K562 (cell line): ENCODE results near the gene NEUROD4. TPM values are rescaled to one million over a fixed set of nuclear protein-coding genes. Genes with fewer than 3 reads are reported as not detected.
A peak's percentile ranks its signal among the peaks of the same experiment; 100 is the strongest.

Experiments used
- ATAC-seq: fragments of 200-7000 bp; cut with Tn5 transposase; 3 replicates; pipeline ENCODE4 v1.9.1; 2020; ENCODE audit warnings: moderate library complexity
- BruUV-seq: library from RNA; stranded (reverse); fragments of 400-500 nt; replicated peaks from 2 replicates; lab custom pipeline; 2021; lab: Mats Ljungman, UMichigan
- CTCF ChIA-PET: fragments of 300-600 bp; formaldehyde crosslinking; extraction: SDS; loops from one replicate; lab custom pipeline; 2021; ENCODE audit warnings: low intra/inter-chr PET ratio; lab: Yijun Ruan, JAX
- POLR2A ChIA-PET: fragments of 300-600, 350-650 bp; sonication (Branson Sonifier 250); formaldehyde crosslinking; extraction: SDS; loops from one replicate; lab custom pipeline; 2021; ENCODE audit warnings: antibody characterized with exemption, inconsistent platforms; lab: Yijun Ruan, JAX
- DNase-seq, 4 experiments: peaks; one replicate each; pipeline versions ENCODE4 v3.0.0 to v3.0.0-alpha.2; 2011 to 2018; ENCODE audit warnings: low spot score in 3 of 4, mixed read lengths in 3 of 4; ENCODE audit errors: extremely low read depth in 1 of 4
- FAIRE-seq: peaks from 2 replicates; lab custom pipeline; 2011; peaks lifted over from hg19 to GRCh38; lab: Jason Lieb, UNC
- H2AFZ ChIP-seq: 2 replicates; pipeline ENCODE4 v1.6.0; 2011; ENCODE audit warnings: low read depth, low read length, control low read depth, inconsistent platforms
- H3K27ac ChIP-seq: fragments of 200-600 bp; 3 replicates; pipeline ENCODE4 v1.8.0; 2011; ENCODE audit warnings: low read depth, mild to moderate bottlenecking, control low read depth, inconsistent platforms, low read length, moderate library complexity, mixed read lengths; ENCODE audit errors: extremely low read depth
- H3K27me3 ChIP-seq, 2 experiments: fragments of 300-600 bp in 1 of 2; 2 replicates in 1 of 2; 3 replicates in 1 of 2; pipeline versions ENCODE4 v1.6.0 to v1.8.0; 2011; ENCODE audit warnings: inconsistent platforms in 2 of 2, low read length in 2 of 2, mild to moderate bottlenecking in 1 of 2, mixed read lengths in 1 of 2, moderate library complexity in 1 of 2; ENCODE audit not compliant: control insufficient read depth in 2 of 2, insufficient read depth in 2 of 2
- H3K36me3 ChIP-seq: fragments of 300-600 bp; 3 replicates; pipeline ENCODE4 v1.8.0; 2011; ENCODE audit warnings: mild to moderate bottlenecking, low read length, inconsistent platforms; ENCODE audit not compliant: control insufficient read depth, insufficient read depth
- H3K4me1 ChIP-seq, 2 experiments: fragments of 200-600 bp in 1 of 2; replicated peaks in 1 of 2; 2 replicates in 1 of 2; 3 replicates in 1 of 2; pipeline versions ENCODE4 v1.5.1 to v1.8.0; 2011; ENCODE audit warnings: inconsistent platforms in 2 of 2, low read length in 2 of 2, mild to moderate bottlenecking in 1 of 2, mixed read lengths in 1 of 2, moderate library complexity in 1 of 2; ENCODE audit not compliant: control insufficient read depth in 2 of 2, insufficient read depth in 2 of 2
- H3K4me2 ChIP-seq: 2 replicates; pipeline ENCODE4 v1.6.1; 2011; ENCODE audit warnings: low read length, control low read depth, inconsistent platforms, mixed read lengths; ENCODE audit not compliant: insufficient read depth
- H3K4me3 ChIP-seq: fragments of 200-600 bp; sonication (generic), shearing (Covaris generic); 2 replicates; pipeline ENCODE4 v1.5.1; 2016; ENCODE audit warnings: control low read depth, inconsistent platforms
- H3K79me2 ChIP-seq: fragments of 200-600 bp; 3 replicates; pipeline ENCODE4 v1.8.0; 2011; ENCODE audit warnings: low read length, inconsistent platforms; ENCODE audit not compliant: control insufficient read depth, insufficient read depth
- H3K9ac ChIP-seq, 2 experiments: 2 replicates each; pipeline versions ENCODE4 v1.6.0 to v1.6.1; 2011; ENCODE audit warnings: low read depth in 2 of 2, low read length in 2 of 2, control low read depth in 1 of 2, inconsistent platforms in 1 of 2, mild to moderate bottlenecking in 1 of 2, mixed read lengths in 1 of 2; ENCODE audit not compliant: insufficient read depth in 1 of 2
- H3K9me1 ChIP-seq: one replicate; pipeline ENCODE4 v1.6.0; 2011; ENCODE audit warnings: inconsistent platforms, mild to moderate bottlenecking, low read length, moderate library complexity; ENCODE audit not compliant: control insufficient read depth, insufficient read depth
- H3K9me3 ChIP-seq: replicated peaks from 2 replicates; pipeline ENCODE4 v1.5.1; 2011; ENCODE audit warnings: low read depth, low read length, inconsistent platforms; ENCODE audit not compliant: control insufficient read depth, insufficient read depth
- H4K20me1 ChIP-seq: replicated peaks from 2 replicates; pipeline ENCODE4 v1.6.1; 2011; ENCODE audit warnings: low read length, inconsistent platforms, mixed read lengths; ENCODE audit not compliant: control insufficient read depth, insufficient read depth
- BRD4 ChIP-seq: fragments of 200-600 bp; sonication (generic); IDR thresholded peaks from 2 replicates; pipeline ENCODE4 v1.6.1; 2017; ENCODE audit warnings: inconsistent platforms
- CBX1 ChIP-seq: sonication (generic); IDR thresholded peaks from 2 replicates; pipeline ENCODE4 v1.6.1; 2016; ENCODE audit warnings: antibody characterized with exemption, low read depth, mild to moderate bottlenecking
- ERF ChIP-seq: fragments of 450-650 bp; formaldehyde crosslinking; IDR thresholded peaks from 2 replicates; pipeline ENCODE4 v1.4.0; 2020; ENCODE audit warnings: mild to moderate bottlenecking, mixed read lengths
- FOS ChIP-seq: IDR thresholded peaks from 3 replicates; pipeline ENCODE4 v1.6.1; 2011; ENCODE audit not compliant: insufficient read length; ENCODE audit errors: extremely low read depth
- FOXJ3 ChIP-seq: sonication (generic); formaldehyde crosslinking; IDR thresholded peaks from 2 replicates; pipeline ENCODE4 v1.4.0; 2020; ENCODE audit warnings: mild to moderate bottlenecking, missing genetic modification reagents
- GATAD2A ChIP-seq: fragments of 450-650 bp; IDR thresholded peaks from 2 replicates; pipeline ENCODE4 v1.6.1; 2017
- IFI16 ChIP-seq: fragments of 250-450 bp; sonication (Bioruptor Pico); IDR thresholded peaks from 2 replicates; pipeline ENCODE4 v2.1.2; 2022; ENCODE audit warnings: mild to moderate bottlenecking, inconsistent platforms
- MCM3 ChIP-seq: fragments of 450-650 bp; IDR thresholded peaks from 2 replicates; pipeline ENCODE4 v1.6.1; 2016
- MYNN ChIP-seq, 2 experiments: sonication (generic); formaldehyde crosslinking in 1 of 2; IDR thresholded peaks; 2 replicates each; pipeline versions ENCODE4 v1.5.0 to v1.6.1; 2016 to 2020; ENCODE audit warnings: antibody characterized with exemption in 1 of 2, missing genetic modification reagents in 1 of 2
- NFIC ChIP-seq: fragments of 450-650 bp; IDR thresholded peaks from 2 replicates; pipeline ENCODE4 v1.6.1; 2017; ENCODE audit warnings: mild to moderate bottlenecking, inconsistent platforms
- PYGO2 ChIP-seq: fragments of 450-650 bp; IDR thresholded peaks from 2 replicates; pipeline ENCODE4 v1.6.1; 2016; ENCODE audit warnings: mild to moderate bottlenecking, missing genetic modification characterization, moderate library complexity, missing compliant biosample characterization
- SMARCE1 ChIP-seq: fragments of 450-650 bp; IDR thresholded peaks from 2 replicates; pipeline ENCODE4 v1.7.1; 2016; ENCODE audit warnings: mild to moderate bottlenecking
- SMC3 ChIP-seq: conservative IDR thresholded peaks from 2 replicates; pipeline ENCODE4 v1.6.1; 2011; ENCODE audit warnings: low read depth, low read length, improper control_type of control experiment; ENCODE audit not compliant: insufficient read depth
- SRF ChIP-seq, 2 experiments: fragments of 250-450, 450-650 bp in 1 of 2; sonication (Bioruptor Pico) in 1 of 2; sonication (generic) in 1 of 2; formaldehyde crosslinking; IDR thresholded peaks; 2 replicates each; pipeline versions ENCODE4 v1.5.0 to v1.5.1; 2020 to 2022; ENCODE audit warnings: mild to moderate bottlenecking in 1 of 2, missing genetic modification reagents in 1 of 2
- TSHZ1 ChIP-seq: fragments of 250-450 bp; sonication (Bioruptor Pico); IDR thresholded peaks from 2 replicates; pipeline ENCODE4 v1.4.0; 2020; ENCODE audit warnings: mild to moderate bottlenecking, moderate library complexity
- ZBTB2 ChIP-seq: fragments of 450-650 bp; IDR thresholded peaks from 2 replicates; pipeline ENCODE4 v1.6.1; 2016; ENCODE audit warnings: antibody characterized with exemption
- ZKSCAN8 ChIP-seq: fragments of 200-800 bp; sonication (Bioruptor generic); IDR thresholded peaks from 2 replicates; pipeline ENCODE4 v1.6.1; 2016; ENCODE audit warnings: missing genetic modification characterization, missing compliant biosample characterization
- WGBS: fragments of 100-300 bp; shearing (Covaris generic); methylation state at CpG from one replicate; pipeline ENCODE4 v1.1.6; 2016; ENCODE audit warnings: low coverage, mixed read lengths; ENCODE audit not compliant: insufficient coverage; ENCODE audit errors: missing lambda C conversion rate; 5-methylcytosine and 5-hydroxymethylcytosine counted together
- in situ Hi-C: fragments of 300-500 bp; cut with MboI; formaldehyde crosslinking; loops from 4 replicates; pipeline ENCODE4 v1.15.0; 2018; ENCODE audit warnings: inconsistent platforms, mixed read lengths
- intact Hi-C: fragments of 100-400 bp; cut with micrococcal nuclease; formaldehyde crosslinking; loops from 2 replicates; pipeline ENCODE4 v1.14.2; 2022
- polyA plus RNA-seq, 8 experiments: library from polyadenylated mRNA; depleted of rRNA in 4 of 8; stranded (reverse) in 5 of 8; unstranded in 3 of 8; fragments of >200 nt; fragmentation: Nextera tagmentation in 2 of 8; fragmentation: Illumina TruSeq in 1 of 8; extraction: Ambion mirVana in 2 of 8; extraction: Trizol in 1 of 8; gene quantifications; 2 replicates each; pipeline versions ENCODE4 v1.2.1 to v1.2.3, GENCODE V29; 2011 to 2014; ENCODE audit warnings: inconsistent platforms in 1 of 8, missing spikeins in 1 of 8
- total RNA-seq, 7 experiments: library from RNA; depleted of rRNA in 6 of 7; stranded (reverse); fragments of >200 nt in 6 of 7; fragmentation: Illumina TruSeq in 2 of 7; extraction: Trizol in 2 of 7; gene quantifications; 2 replicates each; pipeline versions ENCODE4 v1.2.1 to v1.2.3, GENCODE V29; 2011 to 2021; ENCODE audit warnings: low replicate concordance in 1 of 7
- TF ChIP-seq, protein P1 (sequence below): fragments of 200-800 bp; sonication (Bioruptor generic); IDR thresholded peaks from 2 replicates; pipeline ENCODE4 v1.6.1; 2017; ENCODE audit warnings: missing genetic modification characterization, missing compliant biosample characterization

The NEUROD4 gene
- total and polyA plus RNA-seq, 9 of the 15 experiments (the other 6 are each of a cell fraction or from before 2014, with no cell fraction given) = not detected

GRCh38 chr12:55072083-55072482 lies 52.3 kb downstream of the NEUROD4 start:
- intact Hi-C loops (loop anchor here (2.0 to 5.0 kb wide), 3 partner anchors 313 to 370 kb away; no protein-coding TSS in a partner anchor), in situ Hi-C loops (no loop called here)
- BruUV-seq = no TSS peak
- WGBS = 0% methylated on average over 3 of the region's 3 CpGs
- Histone ChIP-seq H3K4me1 (no peaks in the 10 kb centered on the region), H4K20me1 (no peaks in the 10 kb centered on the region), H3K9me1 (no peaks in the 10 kb centered on the region), H3K79me2 (no peaks in the 10 kb centered on the region), H3K27ac (no peak overlapping the region), H3K4me3 (no peak overlapping the region), H3K27me3 (no peaks in the 10 kb centered on the region; a peak in 1 of 5 replicates), H3K36me3 (no peaks in the 10 kb centered on the region), H2AFZ (no peak overlapping the region), H3K4me2 (no peak overlapping the region), H3K9me3 (no peaks in the 10 kb centered on the region), H3K9ac (no peak overlapping the region)
- ATAC-seq (peak; percentile 62), FAIRE-seq (no peak), DNase-seq (peak in 1 of 4 experiments; percentile 38)
- ChIA-PET CTCF (interaction anchor here (0.9 to 6.6 kb wide), 6 partner anchors 79 to 370 kb away, joined by 3 to 97 read pairs (median 8); partner anchors contain the start of gene MUCL1), POLR2A (interaction anchor here (1.1 kb wide), 1 partner anchor 84 kb away, joined by 3 read pairs; no protein-coding TSS in a partner anchor)
- TF ChIP-seq MYNN (IDR thresholded peaks at IDR 0.05) = no peak
- no peak for TF ChIP-seq MYNN (CRISPR knock-in tag; IDR thresholded peaks at IDR 0.05)
- peak; percentile 36; the same call in 1 of the 2 replicates for TF ChIP-seq NFIC
- TF ChIP-seq GATAD2A = no peak
- TF ChIP-seq FOXJ3 (CRISPR knock-in tag) = no peak
- TF ChIP-seq SRF (CRISPR knock-in tag; IDR thresholded peaks at IDR 0.05) = no peak
- TF ChIP-seq PYGO2 (tag) = no peak
- TF ChIP-seq ERF (CRISPR knock-in tag) = no peak
- no peak for TF ChIP-seq FOS
- TF ChIP-seq SMC3 = peak; percentile 64
- no peak for TF ChIP-seq CBX1
- no peak for TF ChIP-seq SMARCE1
- TF ChIP-seq TSHZ1 (CRISPR knock-in tag) = no peak
- TF ChIP-seq ZKSCAN8 (CRISPR knock-in tag) = no peak
- TF ChIP-seq, protein P1, sequence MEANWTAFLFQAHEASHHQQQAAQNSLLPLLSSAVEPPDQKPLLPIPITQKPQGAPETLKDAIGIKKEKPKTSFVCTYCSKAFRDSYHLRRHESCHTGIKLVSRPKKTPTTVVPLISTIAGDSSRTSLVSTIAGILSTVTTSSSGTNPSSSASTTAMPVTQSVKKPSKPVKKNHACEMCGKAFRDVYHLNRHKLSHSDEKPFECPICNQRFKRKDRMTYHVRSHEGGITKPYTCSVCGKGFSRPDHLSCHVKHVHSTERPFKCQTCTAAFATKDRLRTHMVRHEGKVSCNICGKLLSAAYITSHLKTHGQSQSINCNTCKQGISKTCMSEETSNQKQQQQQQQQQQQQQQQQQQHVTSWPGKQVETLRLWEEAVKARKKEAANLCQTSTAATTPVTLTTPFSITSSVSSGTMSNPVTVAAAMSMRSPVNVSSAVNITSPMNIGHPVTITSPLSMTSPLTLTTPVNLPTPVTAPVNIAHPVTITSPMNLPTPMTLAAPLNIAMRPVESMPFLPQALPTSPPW (CRISPR knock-in tag) = no peak
- TF ChIP-seq ZBTB2 = no peak
- TF ChIP-seq MCM3 = no peak
- no peak for TF ChIP-seq BRD4
- no peak for TF ChIP-seq IFI16 (CRISPR knock-in tag)
